B cell (primary cell): ENCODE data around the gene NOL6.
"Not testable (repeated sequence)": the region's sequence is repeated elsewhere in the genome, so short reads cannot be mapped to it uniquely, and the experiment has no call there.

Experiments
- EZH2 ChIP-seq: IDR thresholded peaks from 2 replicates; pipeline ENCODE4 v1.6.1; 2012; ENCODE audit warnings: borderline replicate concordance, low read depth, mild to moderate bottlenecking, moderate library complexity, low read length; ENCODE audit not compliant: insufficient read depth, poor library complexity, severe bottlenecking
- TF ChIP-seq, protein P1 (sequence below): fragments of 200-600 bp; IDR thresholded peaks from one replicate; pipeline ENCODE4 v1.8.0; 2022; ENCODE audit warnings: antibody characterized with exemption, mild to moderate bottlenecking

DNA sequence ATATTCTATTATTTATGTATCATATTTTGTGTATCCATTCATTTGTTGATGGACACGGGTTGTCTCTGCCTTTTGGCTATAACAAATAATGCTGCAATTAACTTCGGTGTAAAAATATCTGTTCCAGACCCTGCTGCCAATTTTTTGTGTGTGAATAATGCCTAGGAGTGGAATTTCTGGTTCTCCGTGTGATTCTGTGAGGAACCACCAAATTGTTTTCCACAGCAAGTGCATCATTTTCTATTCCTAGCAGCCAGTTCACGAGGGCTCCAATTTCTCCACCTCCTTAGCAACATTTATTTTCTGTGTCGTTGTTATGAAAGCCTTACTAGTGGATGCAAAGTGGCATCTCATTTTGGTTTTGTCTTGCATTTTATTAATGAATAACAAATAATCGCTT lies 48.1 kb upstream of the NOL6 start:
- TF ChIP-seq, protein P1, sequence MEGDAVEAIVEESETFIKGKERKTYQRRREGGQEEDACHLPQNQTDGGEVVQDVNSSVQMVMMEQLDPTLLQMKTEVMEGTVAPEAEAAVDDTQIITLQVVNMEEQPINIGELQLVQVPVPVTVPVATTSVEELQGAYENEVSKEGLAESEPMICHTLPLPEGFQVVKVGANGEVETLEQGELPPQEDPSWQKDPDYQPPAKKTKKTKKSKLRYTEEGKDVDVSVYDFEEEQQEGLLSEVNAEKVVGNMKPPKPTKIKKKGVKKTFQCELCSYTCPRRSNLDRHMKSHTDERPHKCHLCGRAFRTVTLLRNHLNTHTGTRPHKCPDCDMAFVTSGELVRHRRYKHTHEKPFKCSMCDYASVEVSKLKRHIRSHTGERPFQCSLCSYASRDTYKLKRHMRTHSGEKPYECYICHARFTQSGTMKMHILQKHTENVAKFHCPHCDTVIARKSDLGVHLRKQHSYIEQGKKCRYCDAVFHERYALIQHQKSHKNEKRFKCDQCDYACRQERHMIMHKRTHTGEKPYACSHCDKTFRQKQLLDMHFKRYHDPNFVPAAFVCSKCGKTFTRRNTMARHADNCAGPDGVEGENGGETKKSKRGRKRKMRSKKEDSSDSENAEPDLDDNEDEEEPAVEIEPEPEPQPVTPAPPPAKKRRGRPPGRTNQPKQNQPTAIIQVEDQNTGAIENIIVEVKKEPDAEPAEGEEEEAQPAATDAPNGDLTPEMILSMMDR, result not testable (repeated sequence)
- TF ChIP-seq EZH2, result not testable (repeated sequence)
